HepG2 (cell line): Measurements from ENCODE around the gene RPS14. TPM values are rescaled to one million over a fixed set of nuclear protein-coding genes. Genes with fewer than 3 reads are reported as not detected.

Source experiments
- ATF3 ChIP-seq: sonication (generic); formaldehyde crosslinking; IDR thresholded peaks from 2 replicates; pipeline ENCODE4 v1.4.0; 2020; ENCODE audit warnings: missing genetic modification reagents
- CSRNP1 ChIP-seq: sonication (generic); formaldehyde crosslinking; IDR thresholded peaks from 2 replicates; pipeline ENCODE4 v1.8.1; 2023; ENCODE audit warnings: mild to moderate bottlenecking, missing genetic modification reagents
- CSRNP2 ChIP-seq: sonication (generic); formaldehyde crosslinking; conservative IDR thresholded peaks from 2 replicates; pipeline ENCODE4 v1.8.0; 2022; ENCODE audit warnings: low read depth, missing genetic modification reagents
- EZH2 ChIP-seq: conservative IDR thresholded peaks from 2 replicates; pipeline ENCODE4 v1.6.1; 2012; ENCODE audit warnings: mild to moderate bottlenecking, low read depth, low read length, moderate library complexity
- FOXP1 ChIP-seq, 2 experiments: fragments of 450-650 bp in 1 of 2; IDR thresholded peaks; 2 replicates each; pipeline ENCODE4 v1.6.1; 2017 to 2018; ENCODE audit warnings: antibody characterized with exemption in 1 of 2
- GFI1 ChIP-seq: sonication (generic); formaldehyde crosslinking; IDR thresholded peaks from 2 replicates; pipeline ENCODE4 v1.5.0; 2020; ENCODE audit warnings: missing genetic modification reagents, mild to moderate bottlenecking, borderline replicate concordance
- HMG20A ChIP-seq: IDR thresholded peaks from 2 replicates; pipeline ENCODE4 v1.6.1; 2016; ENCODE audit warnings: borderline replicate concordance
- IKZF5 ChIP-seq: IDR thresholded peaks from 2 replicates; pipeline ENCODE4 v1.6.1; 2018; ENCODE audit warnings: missing genetic modification reagents, mild to moderate bottlenecking, missing compliant biosample characterization
- NFE2 ChIP-seq: sonication (generic); formaldehyde crosslinking; IDR thresholded peaks from 2 replicates; pipeline ENCODE4 v1.4.0; 2020; ENCODE audit warnings: missing genetic modification reagents
- PRDM4 ChIP-seq: sonication (generic); formaldehyde crosslinking; IDR thresholded peaks from 2 replicates; pipeline ENCODE4 v1.9.0; 2021; ENCODE audit warnings: missing genetic modification reagents, borderline replicate concordance
- TCF7 ChIP-seq: sonication (generic); IDR thresholded peaks from 2 replicates; pipeline ENCODE4 v1.6.1; 2016; ENCODE audit warnings: antibody characterized with exemption, low read depth
- ZNF264 ChIP-seq: sonication (generic); formaldehyde crosslinking; IDR thresholded peaks from 2 replicates; pipeline ENCODE4 v1.4.0; 2020; ENCODE audit warnings: missing genetic modification reagents
- ZNF382 ChIP-seq: sonication (generic); formaldehyde crosslinking; IDR thresholded peaks from 2 replicates; pipeline ENCODE4 v1.5.0; 2020; ENCODE audit warnings: missing genetic modification reagents, mild to moderate bottlenecking, borderline replicate concordance
- ZNF512B ChIP-seq: sonication (generic); formaldehyde crosslinking; IDR thresholded peaks from 2 replicates; pipeline ENCODE4 v1.5.1; 2020; ENCODE audit warnings: missing genetic modification reagents, mild to moderate bottlenecking, borderline replicate concordance
- ZNF547 ChIP-seq: sonication (generic); formaldehyde crosslinking; IDR thresholded peaks from 2 replicates; pipeline ENCODE4 v1.5.1; 2020; ENCODE audit warnings: mild to moderate bottlenecking, missing genetic modification reagents
- ZNF703 ChIP-seq: sonication (generic); formaldehyde crosslinking; IDR thresholded peaks from 2 replicates; pipeline ENCODE4 v1.5.1; 2020; ENCODE audit warnings: missing genetic modification reagents, mild to moderate bottlenecking, moderate library complexity, borderline replicate concordance
- ZNF737 ChIP-seq: sonication (generic); formaldehyde crosslinking; IDR thresholded peaks from 2 replicates; pipeline ENCODE4 v1.5.0; 2020; ENCODE audit warnings: missing genetic modification reagents, mild to moderate bottlenecking, borderline replicate concordance
- ZSCAN30 ChIP-seq: sonication (generic); formaldehyde crosslinking; IDR thresholded peaks from 2 replicates; pipeline ENCODE4 v1.5.0; 2020; ENCODE audit warnings: mild to moderate bottlenecking, missing genetic modification reagents
- polyA plus RNA-seq, 8 experiments: library from polyadenylated mRNA; depleted of rRNA in 3 of 8; stranded (reverse) in 7 of 8; unstranded in 1 of 8; fragments of >200 nt; fragmentation: Illumina TruSeq in 4 of 8; extraction: Trizol in 4 of 8; gene quantifications; 2 replicates each; pipeline versions ENCODE4 v1.2.1 to v1.2.3, GENCODE V29; 2011 to 2016; ENCODE audit warnings: low read depth in 4 of 8, missing spikeins in 1 of 8, mixed read lengths in 1 of 8; ENCODE audit not compliant: insufficient read depth in 1 of 8
- total RNA-seq, 5 experiments: library from RNA; depleted of rRNA; stranded (reverse); fragments of >200 nt; fragmentation: Illumina TruSeq; extraction: Trizol; gene quantifications; 2 replicates each; pipeline ENCODE4 v1.2.3, GENCODE V29; 2016; ENCODE audit warnings: low read depth in 1 of 5

Gene RPS14
- total and polyA plus RNA-seq, 2 of the 13 experiments (the other 11 are each of a cell fraction or from before 2014, with no cell fraction given), result 2,116 to 3,295 TPM

- TF ChIP-seq CSRNP1 (CRISPR knock-in tag) (no peak), FOXP1 (IDR thresholded peaks at IDR 0.05) (0 out of 2 replicates have a peak, but pooled peaks have one; percentile 24), FOXP1 (CRISPR knock-in tag; IDR thresholded peaks at IDR 0.05) (peak; percentile 50), EZH2 (no peak), PRDM4 (CRISPR knock-in tag) (no peak), ZNF264 (no peak; the same call in 1 of the 2 replicates), IKZF5 (CRISPR knock-in tag) (peak; percentile 45; the same call in 1 of the 2 replicates), NFE2 (no peak), ZNF382 (CRISPR knock-in tag) (no peak), ZSCAN30 (CRISPR knock-in tag) (peak; percentile 91), ZNF703 (no peak), ZNF547 (CRISPR knock-in tag) (peak; percentile 94; the same call in 1 of the 2 replicates), TCF7 (no peak), ZNF512B (no peak), GFI1 (CRISPR knock-in tag) (no peak; the same call in 1 of the 2 replicates), CSRNP2 (CRISPR knock-in tag) (no peak), HMG20A (no peak), ATF3 (CRISPR knock-in tag) (0 out of 2 replicates have a peak, but pooled peaks have one; percentile 23), ZNF737 (CRISPR knock-in tag) (no peak)
Observed at GRCh38 chr5:150449517-150450339, at the start of gene RPS14 (continued).
